GM19452 (cell line): ENCODE results near the gene ANKRD53.

Experiments
- ATAC-seq: cut with Tn5 transposase; IDR thresholded peaks from one replicate; pipeline ENCODE4 v1.9.1; 2021; ENCODE audit not compliant: unreplicated experiment

Gene ANKRD53

DNA sequence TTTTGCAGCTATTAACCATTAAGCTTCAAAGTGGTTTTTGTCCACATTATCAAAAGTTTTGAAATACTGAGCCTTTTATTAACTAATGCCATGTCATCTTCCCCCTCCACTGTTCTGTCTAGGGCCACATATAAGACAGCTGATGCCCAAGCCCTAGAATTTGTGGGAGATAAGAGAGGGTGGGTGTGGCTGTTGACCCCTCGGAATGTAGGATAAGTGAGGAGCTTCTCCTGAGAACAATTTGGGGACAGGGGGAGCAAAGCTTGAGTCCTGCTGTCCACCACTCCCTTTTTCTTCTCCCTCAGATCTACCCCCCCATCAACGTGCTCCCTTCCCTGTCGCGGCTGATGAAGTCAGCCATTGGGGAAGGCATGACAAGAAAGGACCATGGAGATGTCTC, 14.3 kb upstream of the ANKRD53 start:
- ATAC-seq = no peak

DNA sequence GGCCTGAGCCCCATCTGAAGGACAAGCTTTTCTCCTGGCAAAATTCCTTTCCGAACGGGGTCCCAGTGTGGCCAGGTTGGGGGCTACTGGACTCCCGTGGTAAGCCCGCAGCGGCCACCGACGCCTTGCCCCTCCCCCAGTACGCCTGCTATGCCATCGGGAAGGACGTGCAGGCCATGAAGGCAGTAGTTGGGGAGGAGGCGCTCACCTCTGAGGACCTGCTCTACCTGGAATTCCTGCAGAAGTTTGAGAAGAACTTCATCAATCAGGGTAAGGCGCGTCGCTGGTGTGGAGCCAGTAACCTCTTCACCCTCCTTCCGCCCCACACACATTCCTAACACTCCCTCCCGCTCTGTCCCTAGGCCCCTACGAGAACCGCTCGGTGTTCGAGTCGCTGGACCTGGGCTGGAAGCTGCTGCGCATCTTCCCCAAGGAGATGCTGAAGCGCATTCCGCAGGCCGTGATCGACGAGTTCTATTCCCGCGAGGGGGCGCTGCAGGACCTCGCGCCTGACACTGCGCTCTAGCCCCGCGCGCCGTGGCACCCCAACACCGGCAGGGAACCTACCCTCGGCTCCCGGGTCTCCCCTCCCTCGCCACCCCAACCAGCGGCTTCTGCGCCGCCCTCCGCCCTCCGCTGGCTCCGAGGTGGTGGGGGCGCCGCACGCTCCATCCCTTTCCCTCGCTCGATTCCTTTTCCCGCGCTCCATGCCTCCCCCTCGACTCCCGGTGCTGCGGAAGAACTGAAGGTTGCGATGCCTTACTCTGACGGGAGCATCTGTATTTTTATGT, 13.6 kb upstream of the ANKRD53 start:
- no peak for ATAC-seq

DNA sequence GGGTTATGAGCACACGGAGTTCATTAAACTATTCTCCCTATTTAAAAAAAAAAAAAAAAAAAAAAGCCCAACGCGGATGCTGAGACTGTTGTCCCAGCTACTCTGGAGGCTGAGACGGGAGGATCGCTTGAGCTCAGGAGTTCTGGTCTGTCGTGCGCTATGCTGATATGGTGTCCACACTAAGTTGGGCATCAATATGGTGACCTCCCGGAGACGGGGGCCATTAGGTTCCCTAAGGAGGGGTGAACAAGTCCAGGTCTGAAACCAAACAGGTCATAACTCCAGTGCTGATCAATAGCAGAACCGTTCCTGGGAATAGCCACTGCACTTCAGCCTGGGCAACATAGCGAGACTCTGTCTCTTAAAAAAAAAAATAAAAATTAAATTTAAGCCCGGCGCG, 12.9 kb upstream of the ANKRD53 start:
- ATAC-seq = no peak

DNA sequence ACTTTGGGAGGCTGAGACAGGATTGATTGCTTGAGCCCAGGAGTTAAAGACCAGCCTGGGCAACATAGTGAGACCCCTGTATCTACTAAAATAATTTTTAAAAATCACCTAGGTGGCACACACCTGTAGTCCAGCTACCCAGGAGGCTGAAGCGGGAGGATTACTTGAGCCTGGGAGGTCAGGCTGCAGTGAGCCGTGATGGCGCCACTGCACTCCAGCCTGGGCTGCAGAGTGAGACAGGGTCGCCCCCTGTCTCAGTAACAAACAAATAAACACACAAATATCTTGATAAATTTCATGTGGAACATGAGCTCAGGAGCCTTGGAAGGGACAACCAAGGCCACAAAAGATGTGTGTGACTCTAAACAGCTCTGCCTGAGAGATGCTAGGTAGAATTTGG, 11.7 kb upstream of the ANKRD53 start:
- no peak for ATAC-seq

DNA sequence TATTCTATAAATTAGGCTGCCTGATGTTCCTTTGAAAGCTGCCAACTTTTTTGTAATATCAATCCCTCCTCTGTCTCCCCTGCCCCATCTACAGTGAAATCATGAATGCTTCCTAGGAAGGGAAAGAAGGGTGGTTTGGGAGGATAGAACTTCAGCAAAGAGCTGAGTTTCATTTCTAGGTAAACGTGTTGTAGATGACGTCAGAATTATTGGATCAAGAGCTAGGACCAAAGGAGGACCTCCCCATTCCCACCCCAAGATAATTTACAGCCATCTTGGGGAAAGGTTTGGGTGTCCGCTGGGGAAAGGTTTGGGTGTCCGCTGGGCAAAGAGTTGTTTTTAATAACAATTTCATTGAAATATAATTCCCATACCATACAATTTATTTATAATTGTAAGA, 11.2 kb upstream of the ANKRD53 start:
- no peak for ATAC-seq

DNA sequence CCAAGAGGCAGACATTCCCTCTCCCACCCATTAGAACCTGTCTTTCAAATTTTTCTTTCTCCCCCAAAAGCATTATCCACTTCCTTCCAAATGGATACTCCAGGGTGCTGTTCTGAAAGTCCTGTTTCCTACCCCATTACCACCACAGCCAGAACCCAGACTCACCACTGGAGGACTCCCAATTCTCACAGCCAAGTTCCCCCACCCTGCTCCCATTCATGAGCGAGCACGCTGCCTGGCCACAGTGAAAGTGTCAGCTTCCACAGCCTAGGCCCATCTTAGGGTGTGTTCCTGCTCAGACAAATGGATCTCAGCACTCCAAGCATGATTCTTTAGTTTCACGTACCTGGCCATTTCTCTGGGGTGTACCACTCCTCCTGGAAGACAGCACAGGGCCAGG, 3.8 kb upstream of the ANKRD53 start:
- no peak for ATAC-seq

DNA sequence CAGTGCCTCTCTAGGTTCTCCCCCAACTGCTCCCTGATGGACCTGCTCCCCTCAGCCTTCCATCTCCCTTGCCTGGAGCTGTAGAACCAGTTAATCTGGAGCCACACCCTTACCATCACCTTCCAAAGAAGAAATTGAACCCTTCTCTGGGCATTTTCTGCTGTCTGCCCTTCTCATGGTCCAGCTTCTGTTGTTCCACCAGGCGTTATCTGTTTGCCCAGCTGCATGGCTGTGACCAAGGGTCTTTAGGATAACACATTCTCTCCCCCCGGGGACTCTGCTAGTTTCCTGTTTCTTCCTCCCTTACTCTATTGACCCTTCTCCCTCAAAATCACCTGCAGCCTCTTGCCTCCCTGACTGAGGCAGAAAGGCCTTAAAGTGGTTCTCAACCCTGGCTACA, 3.2 kb upstream of the ANKRD53 start:
- no peak for ATAC-seq

DNA sequence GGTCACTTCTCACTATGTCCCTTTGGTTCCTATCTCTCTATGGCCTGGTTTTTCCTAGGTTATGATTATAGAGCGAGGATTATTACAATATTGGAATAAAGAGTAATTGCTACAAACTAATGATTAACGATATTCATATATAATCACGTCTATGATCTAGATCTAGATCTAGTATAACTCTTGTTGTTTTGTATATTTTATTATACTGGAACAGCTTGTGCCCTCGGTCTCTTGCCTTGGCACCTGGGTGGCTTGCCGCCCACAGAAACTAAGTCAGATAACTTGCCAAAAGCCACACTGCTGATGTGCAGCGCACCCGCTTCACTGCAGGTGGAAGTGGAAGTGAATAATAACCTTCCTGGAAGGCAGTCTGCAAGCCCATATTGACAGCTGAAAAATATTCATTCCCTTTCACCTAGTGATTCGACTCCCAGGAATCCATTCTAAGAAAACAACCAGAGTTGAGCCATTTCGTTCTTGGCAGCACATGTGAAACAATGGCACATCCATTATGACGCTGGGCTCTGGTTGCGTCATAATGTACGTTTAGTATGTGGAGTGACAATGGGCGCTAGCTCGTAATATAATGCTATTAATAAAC, 725 bp upstream of the ANKRD53 start:
- no peak for ATAC-seq

DNA sequence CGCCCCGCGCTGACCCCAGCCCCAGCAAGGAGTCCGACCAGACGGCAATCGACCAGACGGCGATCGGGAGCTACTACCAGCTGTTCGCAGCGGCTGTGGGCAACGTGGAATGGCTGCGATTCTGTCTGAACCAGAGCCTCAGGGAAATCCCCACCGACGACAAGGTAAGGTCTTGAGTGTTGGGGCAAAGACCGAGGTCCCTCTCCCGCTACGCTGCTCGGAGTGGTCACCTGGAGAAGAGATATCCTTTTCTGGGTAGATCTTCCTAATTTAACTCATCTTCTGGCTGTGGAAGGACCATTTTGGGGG, 704 bp downstream of the ANKRD53 start:
- no peak for ATAC-seq

DNA sequence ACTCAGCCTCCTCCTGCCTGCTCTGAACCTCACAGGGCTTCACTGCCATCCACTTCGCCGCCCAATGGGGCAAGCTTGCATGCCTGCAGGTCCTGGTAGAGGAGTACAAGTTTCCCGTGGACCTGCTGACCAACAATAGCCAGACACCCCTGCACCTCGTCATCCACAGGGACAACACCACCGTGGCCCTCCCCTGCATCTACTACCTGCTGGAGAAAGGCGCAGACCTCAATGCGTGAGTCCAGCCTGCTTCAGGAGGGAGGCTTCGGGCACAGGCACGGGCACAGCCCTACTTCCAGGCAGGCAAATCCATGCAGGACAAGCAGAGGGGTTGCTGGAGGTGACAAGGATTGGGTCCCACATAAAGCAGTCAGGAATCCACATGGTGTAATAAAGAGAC, 1.2 kb downstream of the ANKRD53 start:
- no peak for ATAC-seq

DNA sequence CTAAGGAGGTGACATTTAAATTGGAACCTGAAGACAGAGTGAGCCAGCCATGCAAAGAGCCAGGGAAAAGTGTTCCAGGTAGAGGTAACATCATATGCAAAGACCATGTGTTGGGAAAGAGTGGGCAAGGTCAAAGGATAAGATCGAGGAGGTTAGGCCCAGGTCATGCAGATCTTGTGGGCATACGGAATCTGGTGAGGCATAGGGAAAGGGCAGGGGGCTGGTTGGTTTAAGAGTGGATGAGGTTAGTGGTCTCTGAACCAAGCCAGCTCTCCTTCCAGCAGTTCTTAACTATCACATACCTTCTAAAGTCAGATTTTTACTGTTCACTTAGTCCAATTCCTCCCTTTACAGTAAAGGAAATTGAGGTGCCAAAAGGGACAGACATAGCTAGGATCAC, 3.0 kb downstream of the ANKRD53 start:
- ATAC-seq = no peak

DNA sequence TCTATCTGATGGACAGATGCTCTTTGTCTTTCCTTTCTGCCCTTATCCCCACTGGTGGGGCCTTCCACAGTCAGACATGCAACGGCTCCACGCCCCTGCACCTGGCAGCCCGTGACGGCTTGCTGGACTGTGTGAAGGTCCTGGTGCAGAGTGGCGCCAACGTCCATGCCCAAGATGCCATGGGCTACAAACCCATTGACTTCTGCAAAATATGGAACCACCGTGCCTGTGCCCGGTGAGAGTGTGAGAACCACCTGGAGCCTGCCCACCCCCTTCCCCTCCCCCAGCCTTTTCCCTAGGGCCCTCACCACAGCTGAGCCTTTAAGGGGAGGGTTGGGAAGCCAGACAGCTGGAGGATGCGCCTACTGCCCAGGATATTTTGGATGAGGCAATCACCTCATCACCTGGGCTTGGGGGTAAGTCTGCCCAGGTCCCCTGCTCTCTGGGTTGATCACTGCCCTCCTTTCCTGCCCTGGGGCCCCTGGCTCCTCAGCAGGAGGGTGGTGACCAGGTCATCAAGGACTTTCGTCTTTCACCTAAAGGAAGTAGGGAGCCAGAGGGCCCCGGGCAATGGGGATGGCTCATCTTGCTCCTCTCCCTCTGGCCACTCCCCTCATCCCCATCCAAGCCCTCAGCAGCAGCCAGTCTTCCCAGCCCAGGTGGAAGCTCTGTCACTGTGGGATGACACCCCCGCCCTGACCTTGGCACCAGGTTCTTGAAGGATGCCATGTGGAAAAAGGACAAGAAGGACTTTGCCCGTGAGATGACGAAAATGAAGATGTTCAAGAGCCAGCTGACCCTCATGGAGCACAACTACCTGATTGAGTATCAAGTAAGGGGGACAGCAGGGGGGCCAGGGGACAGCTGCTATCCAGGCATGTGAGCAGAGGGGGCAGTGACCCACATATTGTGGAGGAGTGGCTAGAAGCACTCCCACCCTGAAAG, 3.7 kb downstream of the ANKRD53 start:
- ATAC-seq = no peak

DNA sequence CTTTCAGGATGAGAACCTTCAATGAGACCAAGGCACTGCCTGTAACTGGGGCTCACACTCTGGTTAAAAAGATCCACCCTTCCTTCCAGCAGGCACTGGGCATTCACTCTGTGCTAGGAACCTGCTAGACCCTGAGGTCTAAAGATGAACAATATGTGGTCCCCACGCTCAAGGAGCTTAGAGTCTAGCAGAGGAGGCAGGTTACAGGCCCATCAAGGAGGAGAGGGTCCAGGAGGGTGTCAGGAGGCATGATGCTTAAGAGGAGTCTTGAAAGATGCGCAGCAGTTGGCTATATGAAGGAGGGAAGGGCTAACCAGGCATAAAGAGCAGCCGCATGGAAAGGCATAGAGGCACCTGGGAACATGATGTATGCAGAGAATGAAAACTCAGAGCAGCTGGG, 4.5 kb downstream of the ANKRD53 start:
- no peak for ATAC-seq

DNA sequence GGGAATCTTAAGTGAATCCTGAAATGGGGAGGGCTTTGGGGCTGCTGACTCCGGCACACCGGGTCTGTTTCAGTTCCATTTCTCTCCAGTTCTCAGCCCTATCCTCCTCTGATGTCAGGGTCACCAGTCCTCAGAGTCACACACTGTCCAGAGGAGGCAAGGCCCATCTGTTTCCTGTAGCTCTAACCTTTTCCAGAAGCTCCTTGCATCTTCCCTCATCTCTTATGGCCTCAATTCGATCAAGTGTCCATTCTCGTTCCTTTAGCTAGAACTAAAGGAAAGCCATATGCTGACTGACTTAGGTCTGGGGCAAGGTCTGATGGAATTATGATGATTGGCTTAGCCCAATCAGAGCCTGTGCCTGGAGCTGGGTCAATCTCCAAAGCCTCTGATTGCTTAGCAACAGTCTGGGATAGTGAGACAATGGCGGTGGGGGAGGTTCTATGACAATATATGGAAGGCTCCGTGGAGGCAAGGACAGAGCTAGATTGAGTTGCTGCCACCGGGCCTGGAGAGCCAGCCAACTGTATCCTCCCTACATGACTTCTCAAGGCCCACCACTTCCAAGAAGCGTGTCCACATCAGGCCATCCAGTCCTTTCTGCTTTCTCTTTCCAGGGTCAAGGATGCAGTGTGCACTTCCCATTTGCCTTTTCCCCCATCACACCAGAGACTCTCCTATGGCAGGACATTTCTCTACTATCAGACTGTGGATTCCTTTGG, 5.2 kb downstream of the ANKRD53 start:
- no peak for ATAC-seq

DNA sequence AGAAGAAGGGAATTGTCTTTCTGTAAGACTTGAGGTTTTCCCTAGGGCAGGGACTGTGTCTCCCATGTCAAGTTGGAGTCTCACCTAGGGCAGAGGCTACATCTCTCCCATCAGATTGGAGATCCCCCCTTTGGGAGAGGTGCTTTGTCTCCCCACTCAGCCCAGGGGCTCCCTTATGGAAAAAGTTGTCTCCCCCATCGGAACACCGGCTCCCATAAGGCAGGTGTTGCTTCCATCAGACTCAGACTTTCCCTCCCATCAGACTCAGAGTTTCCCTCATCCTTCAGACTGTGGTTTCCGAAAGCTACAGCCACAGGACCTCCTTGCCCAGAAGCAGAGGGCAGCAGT, 5.8 kb downstream of the ANKRD53 start:
- ATAC-seq = no peak

DNA sequence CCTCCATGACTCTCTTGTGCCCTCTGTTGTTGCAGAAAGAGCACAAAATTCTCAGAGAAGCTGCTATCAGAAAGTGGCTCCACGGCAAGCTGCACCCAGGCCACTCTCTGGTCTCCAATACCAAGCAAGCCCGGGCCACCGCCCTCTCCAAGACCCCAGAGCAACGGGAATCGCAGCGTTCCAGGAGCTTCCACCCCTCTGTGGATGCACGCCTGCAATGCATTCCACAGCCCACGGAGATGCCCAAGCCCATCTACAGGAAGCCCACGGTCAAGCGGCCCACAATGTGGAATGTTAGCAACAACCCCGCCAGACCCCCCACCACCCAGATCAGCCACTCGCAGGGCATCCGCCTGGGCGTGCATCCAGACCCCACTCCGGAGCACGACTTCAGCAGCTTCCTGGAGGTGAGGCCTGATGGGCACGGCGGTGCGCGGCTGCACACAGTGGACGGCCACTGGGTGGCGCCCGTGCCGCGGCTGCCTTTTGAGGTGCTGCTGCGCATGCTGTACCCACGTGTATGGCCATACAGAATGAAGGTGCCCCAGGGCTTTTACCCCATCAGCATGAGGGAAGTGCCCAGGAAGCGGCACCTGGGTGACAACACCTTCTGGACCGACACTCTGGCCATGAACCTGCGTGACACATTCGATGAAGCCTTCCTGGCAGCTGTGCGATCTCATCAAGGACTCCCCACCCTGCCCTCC, 6.3 kb downstream of the ANKRD53 start:
- peak; percentile 97 for ATAC-seq

DNA sequence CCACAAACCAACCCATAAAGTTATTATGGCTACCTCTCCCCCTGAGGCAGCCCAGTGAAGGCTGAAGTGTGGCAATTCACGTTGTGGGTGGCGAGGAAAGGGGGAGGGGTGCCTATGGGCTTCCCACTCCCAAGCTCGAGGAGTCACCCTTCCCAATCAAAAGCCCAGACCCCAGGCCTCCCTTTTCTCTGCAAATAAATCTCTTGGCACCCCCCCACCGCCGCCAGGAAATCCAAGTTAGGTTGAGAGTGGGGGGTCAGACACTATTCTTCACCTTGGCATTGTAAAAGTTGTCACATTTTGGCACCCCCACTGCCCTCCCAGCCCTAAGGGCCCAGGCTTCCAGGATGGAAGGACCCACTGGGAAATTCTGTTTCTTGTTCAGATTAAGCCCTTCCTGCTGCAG, 6.9 kb downstream of the ANKRD53 start:
- ATAC-seq = peak; percentile 14

DNA sequence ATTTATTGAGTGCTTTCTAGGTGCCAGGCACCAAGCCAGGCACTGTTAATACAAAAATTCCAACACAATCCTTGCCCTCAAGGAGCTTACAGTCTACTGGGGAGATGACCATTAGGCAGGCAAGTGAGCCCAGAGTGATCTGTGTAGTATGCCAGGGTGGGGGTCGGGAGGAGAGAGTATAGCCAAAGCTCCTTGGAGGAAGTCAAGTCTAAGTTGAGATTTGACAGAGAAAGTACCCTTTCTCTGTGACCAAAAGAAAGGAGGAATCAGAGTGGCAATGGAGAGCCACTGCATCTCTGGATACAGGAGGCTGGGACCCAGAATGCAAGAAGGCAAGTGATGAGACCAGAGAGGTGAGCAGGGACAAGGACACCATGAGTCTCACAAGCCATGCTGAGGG, 7.5 kb downstream of the ANKRD53 start:
- no peak for ATAC-seq

DNA sequence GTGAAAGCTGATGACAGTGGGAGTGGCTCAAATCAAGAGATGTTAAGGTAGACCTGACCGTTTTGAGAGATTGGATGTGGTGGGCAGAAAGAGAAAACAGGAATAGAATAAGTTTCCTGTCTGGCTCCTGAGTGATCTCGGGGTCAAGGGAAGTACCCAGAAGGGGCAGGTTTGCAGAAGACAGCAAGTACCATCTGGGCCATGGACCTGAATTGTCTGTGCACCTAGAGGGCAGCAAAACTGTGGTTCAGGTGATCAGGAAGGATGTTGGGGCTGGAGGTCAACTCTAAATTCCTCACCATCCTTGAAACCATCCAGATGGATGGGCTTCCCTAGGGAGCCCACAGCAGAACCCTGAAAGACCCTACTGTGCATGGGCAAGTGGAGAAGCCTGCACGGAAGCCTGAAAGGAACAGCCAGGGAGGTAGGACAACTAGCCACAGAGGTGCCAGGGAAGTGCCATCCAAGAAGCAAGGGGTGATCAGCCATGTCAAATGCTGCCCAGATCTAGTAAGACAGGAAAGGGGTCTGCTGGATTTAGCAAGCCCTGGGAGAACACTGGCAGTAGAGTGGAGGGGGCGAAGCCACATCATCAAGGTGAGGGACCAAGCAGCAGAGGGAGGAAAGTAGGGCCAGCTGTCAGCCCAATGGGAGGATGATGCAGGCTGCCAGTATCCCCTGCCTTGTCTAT, 8.2 kb downstream of the ANKRD53 start:
- no peak for ATAC-seq

DNA sequence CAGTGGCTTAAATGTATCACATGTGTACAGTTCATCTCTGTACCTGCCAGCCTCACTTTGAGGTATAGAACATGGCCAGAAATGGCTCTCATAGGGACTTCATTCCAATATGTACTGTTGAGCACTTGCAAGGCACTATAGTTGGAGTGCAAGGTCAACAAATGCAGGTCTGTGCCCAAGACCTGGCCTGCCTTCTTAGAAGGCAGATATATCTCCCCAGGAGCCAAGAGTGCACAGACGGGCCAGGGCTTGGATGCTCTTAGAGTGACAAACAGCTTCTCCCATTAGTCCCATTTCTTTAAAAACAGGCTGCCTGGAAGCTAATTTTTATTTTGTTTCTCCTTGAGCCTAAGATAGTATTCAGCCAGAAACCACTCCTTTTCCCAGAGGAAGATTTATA, 9.0 kb downstream of the ANKRD53 start:
- ATAC-seq = no peak
